Central memory CD8-positive, alpha-beta T cell (primary cell): ENCODE measurements around the gene DDAH1.
"Not testable (repeated sequence)": the region's sequence is repeated elsewhere in the genome, so short reads cannot be mapped to it uniquely, and the experiment has no call there.

ENCODE experiments used
- ATAC-seq: fragments of 150-1000 bp; cut with Tn5 transposase; replicated peaks from 2 replicates; pipeline ENCODE4 v1.10.0; 2022; ENCODE audit warnings: mild to moderate bottlenecking, moderate FRiP score, moderate number of reproducible peaks; ENCODE audit not compliant: poor library complexity, severe bottlenecking; ENCODE audit errors: extremely low read depth
- DNase-seq, 2 donors: peaks; one replicate each; pipeline ENCODE4 v3.0.0; 2021; ENCODE audit warnings: low spot score in 2 of 2
- H3K27ac Mint-ChIP-seq: one replicate; pipeline ENCODE4 v1.8.0; 2022; ENCODE audit warnings: low read depth, mild to moderate bottlenecking, moderate library complexity, mixed read lengths
- H3K27me3 Mint-ChIP-seq: one replicate; pipeline ENCODE4 v1.8.0; 2022; ENCODE audit warnings: mixed read lengths
- H3K36me3 Mint-ChIP-seq: one replicate; pipeline ENCODE4 v1.8.0; 2022; ENCODE audit warnings: mild to moderate bottlenecking, moderate library complexity, mixed read lengths; ENCODE audit not compliant: insufficient read depth
- H3K4me1 Mint-ChIP-seq: one replicate; pipeline ENCODE4 v1.8.0; 2022; ENCODE audit warnings: mixed read lengths
- H3K4me3 Mint-ChIP-seq: one replicate; pipeline ENCODE4 v1.8.0; 2022; ENCODE audit warnings: mild to moderate bottlenecking, moderate library complexity, mixed read lengths
- H3K9me3 Mint-ChIP-seq: one replicate; pipeline ENCODE4 v1.8.0; 2022; ENCODE audit warnings: mixed read lengths

DDAH1 gene

GRCh38 chr1:85465099-85465785, at the start of gene DDAH1:
Gene DDAH1, minus strand, starts transcription at chr1:85465159. Its CDS starts 114 bp downstream, at chr1:85465045.
- DNase-seq = no peak
- H3K4me1 Mint-ChIP-seq = no peaks in the 10 kb centered on the region

GRCh38 chr1:85513998-85514397, 49.0 kb upstream of the DDAH1 start:
- peaks cover 24% of the 10 kb centered on the region for H3K27me3 Mint-ChIP-seq
- not testable (repeated sequence) for ATAC-seq, H3K27ac Mint-ChIP-seq, DNase-seq, H3K9me3 Mint-ChIP-seq, H3K4me1 Mint-ChIP-seq, H3K36me3 Mint-ChIP-seq, H3K4me3 Mint-ChIP-seq

More at GRCh38 chr1:85465099-85465785, at the start of gene DDAH1:
- Mint-ChIP-seq H3K9me3 (no peaks in the 10 kb centered on the region), H3K4me3 (peak within 1 kb of the TSS; percentile 30), H3K36me3 (no peaks in the 10 kb centered on the region), H3K27ac (no peak within 1 kb of the TSS), H3K27me3 (peaks cover 89% of the 10 kb centered on the region)
- no peak for ATAC-seq

- DNase-seq = no peak
- no peaks in the 10 kb centered on the region for H3K36me3 Mint-ChIP-seq
- H3K27ac Mint-ChIP-seq = no peak overlapping the region
- H3K4me1 Mint-ChIP-seq = no peaks in the 10 kb centered on the region
- H3K4me3 Mint-ChIP-seq = no peak overlapping the region
- H3K9me3 Mint-ChIP-seq = peaks cover 7% of the 10 kb centered on the region
- H3K27me3 Mint-ChIP-seq = peaks cover 50% of the 10 kb centered on the region
- no peak for ATAC-seq
Measured at GRCh38 chr1:85504417-85504816, 39.5 kb upstream of the DDAH1 start.

GRCh38 chr1:85502625-85503083, 37.7 kb upstream of the DDAH1 start:
- H3K4me3 Mint-ChIP-seq = no peak overlapping the region
- ATAC-seq (no peak), DNase-seq (no peak)
- no peaks in the 10 kb centered on the region for H3K4me1 Mint-ChIP-seq
- H3K36me3 Mint-ChIP-seq = no peaks in the 10 kb centered on the region
- no peak overlapping the region for H3K27ac Mint-ChIP-seq
- peaks cover 53% of the 10 kb centered on the region for H3K27me3 Mint-ChIP-seq
- peaks cover 7% of the 10 kb centered on the region for H3K9me3 Mint-ChIP-seq

- DNase-seq = no peak
Measured at GRCh38 chr1:85502171-85502570, 37.2 kb upstream of the DDAH1 start.

GRCh38 chr1:85501355-85501898, 36.5 kb upstream of the DDAH1 start:
- H3K9me3 Mint-ChIP-seq = peaks cover 7% of the 10 kb centered on the region
- H3K27me3 Mint-ChIP-seq = peaks cover 55% of the 10 kb centered on the region
- no peak overlapping the region for H3K27ac Mint-ChIP-seq
- no peak for DNase-seq
- H3K36me3 Mint-ChIP-seq = no peaks in the 10 kb centered on the region
- no peak for ATAC-seq
- no peaks in the 10 kb centered on the region for H3K4me1 Mint-ChIP-seq
- H3K4me3 Mint-ChIP-seq = no peak overlapping the region

More at GRCh38 chr1:85502171-85502570, 37.2 kb upstream of the DDAH1 start:
- Mint-ChIP-seq H3K4me3 (no peak overlapping the region), H3K9me3 (peaks cover 7% of the 10 kb centered on the region), H3K4me1 (no peaks in the 10 kb centered on the region), H3K27me3 (peaks cover 55% of the 10 kb centered on the region), H3K36me3 (no peaks in the 10 kb centered on the region), H3K27ac (no peak overlapping the region)
- ATAC-seq = no peak

GRCh38 chr1:85496941-85497582, 32.1 kb upstream of the DDAH1 start:
- Mint-ChIP-seq H3K4me3 (no peak overlapping the region), H3K27me3 (peaks cover 57% of the 10 kb centered on the region), H3K4me1 (no peaks in the 10 kb centered on the region), H3K27ac (no peak overlapping the region), H3K9me3 (peaks cover 7% of the 10 kb centered on the region), H3K36me3 (no peaks in the 10 kb centered on the region)
- ATAC-seq (no peak), DNase-seq (no peak)

GRCh38 chr1:85495556-85495955, 30.6 kb upstream of the DDAH1 start:
- no peak for DNase-seq
- H3K36me3 Mint-ChIP-seq = no peaks in the 10 kb centered on the region
- H3K4me1 Mint-ChIP-seq = no peaks in the 10 kb centered on the region
- no peak overlapping the region for H3K4me3 Mint-ChIP-seq
- H3K27me3 Mint-ChIP-seq = peaks cover 42% of the 10 kb centered on the region
- ATAC-seq = no peak
- no peak overlapping the region for H3K27ac Mint-ChIP-seq
- H3K9me3 Mint-ChIP-seq = peaks cover 5% of the 10 kb centered on the region

GRCh38 chr1:85494904-85495266, 29.9 kb upstream of the DDAH1 start:
- H3K9me3 Mint-ChIP-seq = no peaks in the 10 kb centered on the region
- no peak overlapping the region for H3K27ac Mint-ChIP-seq
- DNase-seq = no peak
- no peak overlapping the region for H3K4me3 Mint-ChIP-seq
- peaks cover 35% of the 10 kb centered on the region for H3K27me3 Mint-ChIP-seq
- no peaks in the 10 kb centered on the region for H3K4me1 Mint-ChIP-seq
- H3K36me3 Mint-ChIP-seq = no peaks in the 10 kb centered on the region
- ATAC-seq = no peak

GRCh38 chr1:85494074-85494903, 29.3 kb upstream of the DDAH1 start:
- Mint-ChIP-seq H3K27ac (no peak overlapping the region), H3K27me3 (peaks cover 36% of the 10 kb centered on the region), H3K4me1 (no peaks in the 10 kb centered on the region), H3K9me3 (no peaks in the 10 kb centered on the region), H3K36me3 (no peaks in the 10 kb centered on the region), H3K4me3 (no peak overlapping the region)
- no peak for DNase-seq
- no peak for ATAC-seq

- no peak for ATAC-seq
- H3K4me3 Mint-ChIP-seq = no peak overlapping the region
- no peaks in the 10 kb centered on the region for H3K9me3 Mint-ChIP-seq
- H3K27ac Mint-ChIP-seq = no peak overlapping the region
- no peaks in the 10 kb centered on the region for H3K36me3 Mint-ChIP-seq
- DNase-seq = no peak
- H3K27me3 Mint-ChIP-seq = peaks cover 34% of the 10 kb centered on the region
- no peaks in the 10 kb centered on the region for H3K4me1 Mint-ChIP-seq
Measured at GRCh38 chr1:85490270-85490985, 25.5 kb upstream of the DDAH1 start.

GRCh38 chr1:85488126-85488525, 23.2 kb upstream of the DDAH1 start:
- ATAC-seq (no peak), DNase-seq (no peak)
- Mint-ChIP-seq H3K4me3 (no peak overlapping the region), H3K27me3 (peaks cover 32% of the 10 kb centered on the region), H3K4me1 (no peaks in the 10 kb centered on the region), H3K9me3 (no peaks in the 10 kb centered on the region), H3K27ac (no peak overlapping the region), H3K36me3 (no peaks in the 10 kb centered on the region)
